ENCODE data around the gene PERM1.

DNA sequence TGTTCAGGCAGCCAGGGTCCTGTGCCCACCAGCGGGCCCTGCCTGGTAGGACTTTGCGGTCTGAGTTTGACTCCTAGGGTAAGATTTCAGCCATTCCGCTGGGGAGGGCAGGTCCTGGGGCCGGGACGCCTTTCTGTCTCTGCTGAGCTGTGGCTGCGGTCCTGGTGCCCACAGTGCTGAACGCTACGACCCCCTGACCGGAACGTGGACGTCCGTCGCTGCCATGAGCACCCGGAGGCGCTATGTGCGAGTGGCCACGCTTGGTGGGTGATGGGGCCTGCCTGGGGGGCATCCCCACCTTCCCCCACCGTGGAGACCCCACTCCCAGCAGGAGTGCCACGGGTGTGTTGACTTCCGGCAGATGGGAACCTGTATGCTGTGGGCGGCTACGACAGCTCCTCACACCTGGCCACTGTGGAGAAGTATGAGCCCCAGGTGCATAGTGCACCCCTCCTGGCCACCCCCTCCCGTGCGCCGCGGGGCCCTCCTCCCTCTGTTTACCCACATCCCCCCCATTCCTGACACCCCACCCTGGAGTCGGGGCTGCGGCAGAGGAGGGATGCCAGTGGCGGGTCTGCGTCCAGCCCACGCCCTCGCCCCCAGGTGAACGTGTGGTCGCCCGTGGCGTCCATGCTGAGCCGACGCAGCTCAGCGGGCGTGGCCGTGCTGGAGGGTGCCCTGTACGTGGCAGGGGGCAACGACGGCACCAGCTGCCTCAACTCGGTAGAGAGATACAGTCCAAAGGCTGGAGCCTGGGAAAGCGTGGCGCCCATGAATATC, 18.0 kb downstream of the PERM1 start:
- TF ChIP-seq RAD21 (IDR thresholded peaks at IDR 0.05; ENCODE audit: low read depth) (no peak), FOXM1 (IDR thresholded peaks at IDR 0.05; ENCODE audit: borderline replicate concordance, low read depth) (no peak), CREB1 (IDR thresholded peaks at IDR 0.05; ENCODE audit: low read depth) (no peak), USF1 (IDR thresholded peaks at IDR 0.05) (no peak), CEBPB (IDR thresholded peaks at IDR 0.05) (no peak)
